Activated CD4-positive, alpha-beta memory T cell treated with anti-CD3 and anti-CD28 coated beads, Interleukin-2, amount 10 ng/mL, durations not matched to agents 7 days and 5 days (primary cell): ENCODE measurements around the gene LDLRAD1. TPM values are rescaled to one million over a fixed set of nuclear protein-coding genes. Genes with fewer than 3 reads are reported as not detected.
"Not testable (repeated sequence)": the region's sequence is repeated elsewhere in the genome, so short reads cannot be mapped to it uniquely, and the experiment has no call there.

Experiments used
- CTCF ChIA-PET: fragments of 350-600 bp; sonication (Branson Sonifier 250); formaldehyde crosslinking; loops from one replicate; lab custom pipeline; 2021; ENCODE audit warnings: antibody characterized with exemption, inconsistent platforms; lab: Charles Lee
- POLR2A ChIA-PET: fragments of 350-600 bp; sonication (Branson Sonifier 250); formaldehyde crosslinking; loops from one replicate; lab custom pipeline; 2021; ENCODE audit warnings: antibody characterized with exemption; lab: Charles Lee
- DNase-seq: peaks from one replicate; pipeline ENCODE4 v3.0.0-alpha.2; 2020
- H3K27ac Mint-ChIP-seq: one replicate; pipeline ENCODE4 v1.8.0; 2021; ENCODE audit warnings: mild to moderate bottlenecking, mixed read lengths
- H3K27me3 Mint-ChIP-seq: one replicate; pipeline ENCODE4 v1.8.0; 2021; ENCODE audit warnings: mixed read lengths
- H3K36me3 Mint-ChIP-seq: one replicate; pipeline ENCODE4 v1.8.0; 2021; ENCODE audit warnings: low read depth, mixed read lengths
- H3K4me1 Mint-ChIP-seq: one replicate; pipeline ENCODE4 v1.8.0; 2021; ENCODE audit warnings: mixed read lengths
- H3K4me3 Mint-ChIP-seq: one replicate; pipeline ENCODE4 v1.8.0; 2021; ENCODE audit warnings: mild to moderate bottlenecking, mixed read lengths
- H3K9me3 Mint-ChIP-seq: one replicate; pipeline ENCODE4 v1.8.0; 2021; ENCODE audit warnings: mixed read lengths
- total RNA-seq, 2 experiments: library from RNA; stranded (reverse); gene quantifications; one replicate each; pipeline ENCODE4 v1.2.3, GENCODE V29; 2021

Gene LDLRAD1
- total RNA-seq, 2 experiments from 2014 or later: not detected

- H3K27ac Mint-ChIP-seq: no peak overlapping the region
- H3K27me3 Mint-ChIP-seq: peaks cover 6% of the 10 kb centered on the region
- H3K9me3 Mint-ChIP-seq: no peaks in the 10 kb centered on the region
- no peaks in the 10 kb centered on the region for H3K36me3 Mint-ChIP-seq
- no peak overlapping the region for H3K4me3 Mint-ChIP-seq
- no peak for DNase-seq
- ChIA-PET CTCF (no interaction called here), POLR2A (no interaction called here)
- H3K4me1 Mint-ChIP-seq: no peaks in the 10 kb centered on the region
Measured at GRCh38 chr1:54012863-54013262, 5.1 kb downstream of the LDLRAD1 start.

- DNase-seq: no peak
- Mint-ChIP-seq H3K27me3 (peaks cover 6% of the 10 kb centered on the region), H3K36me3 (no peaks in the 10 kb centered on the region), H3K9me3 (no peaks in the 10 kb centered on the region), H3K4me1 (no peaks in the 10 kb centered on the region), H3K4me3 (no peak overlapping the region), H3K27ac (no peak overlapping the region)
- CTCF ChIA-PET: no interaction called here
- POLR2A ChIA-PET: no interaction called here
Measured at GRCh38 chr1:54012008-54012325, 6.0 kb downstream of the LDLRAD1 start.

- H3K4me3 Mint-ChIP-seq: no peak overlapping the region
Measured at GRCh38 chr1:54011316-54012007, 6.5 kb downstream of the LDLRAD1 start.

GRCh38 chr1:54010415-54011117 lies 7.4 kb downstream of the LDLRAD1 start:
- ChIA-PET POLR2A (no interaction called here), CTCF (no interaction called here)
- Mint-ChIP-seq H3K4me3 (no peak overlapping the region), H3K36me3 (no peaks in the 10 kb centered on the region), H3K27ac (no peak overlapping the region), H3K27me3 (peaks cover 6% of the 10 kb centered on the region), H3K9me3 (no peaks in the 10 kb centered on the region), H3K4me1 (no peaks in the 10 kb centered on the region)
- no peak for DNase-seq

More at GRCh38 chr1:54011316-54012007, 6.5 kb downstream of the LDLRAD1 start:
- no peaks in the 10 kb centered on the region for H3K36me3 Mint-ChIP-seq
- ChIA-PET CTCF (no interaction called here), POLR2A (no interaction called here)
- DNase-seq: no peak
- H3K27me3 Mint-ChIP-seq: peaks cover 6% of the 10 kb centered on the region
- H3K9me3 Mint-ChIP-seq: no peaks in the 10 kb centered on the region
- no peaks in the 10 kb centered on the region for H3K4me1 Mint-ChIP-seq
- H3K27ac Mint-ChIP-seq: no peak overlapping the region

GRCh38 chr1:54009406-54009805 lies 8.6 kb downstream of the LDLRAD1 start:
- H3K36me3 Mint-ChIP-seq: no peaks in the 10 kb centered on the region
- H3K27ac Mint-ChIP-seq: no peak overlapping the region
- no peaks in the 10 kb centered on the region for H3K9me3 Mint-ChIP-seq
- no peak for DNase-seq
- ChIA-PET POLR2A (no interaction called here), CTCF (no interaction called here)
- no peaks in the 10 kb centered on the region for H3K4me1 Mint-ChIP-seq
- peaks cover 6% of the 10 kb centered on the region for H3K27me3 Mint-ChIP-seq
- no peak overlapping the region for H3K4me3 Mint-ChIP-seq

GRCh38 chr1:54008876-54009275 lies 9.1 kb downstream of the LDLRAD1 start:
- POLR2A ChIA-PET: no interaction called here
- H3K4me3 Mint-ChIP-seq: no peak overlapping the region
- H3K36me3 Mint-ChIP-seq: no peaks in the 10 kb centered on the region
- no peaks in the 10 kb centered on the region for H3K9me3 Mint-ChIP-seq
- CTCF ChIA-PET: no interaction called here
- DNase-seq: no peak
- H3K27me3 Mint-ChIP-seq: peaks cover 6% of the 10 kb centered on the region
- H3K4me1 Mint-ChIP-seq: no peaks in the 10 kb centered on the region
- H3K27ac Mint-ChIP-seq: no peak overlapping the region

- no peak overlapping the region for H3K4me3 Mint-ChIP-seq
- ChIA-PET POLR2A (no interaction called here), CTCF (interaction anchor here (0.5 kb wide), 1 partner anchor 48 kb away, joined by 7 read pairs; no protein-coding TSS in a partner anchor)
- no peaks in the 10 kb centered on the region for H3K9me3 Mint-ChIP-seq
- H3K27me3 Mint-ChIP-seq: peaks cover 6% of the 10 kb centered on the region
- DNase-seq: no peak
- H3K27ac Mint-ChIP-seq: no peak overlapping the region
- no peaks in the 10 kb centered on the region for H3K4me1 Mint-ChIP-seq
- no peaks in the 10 kb centered on the region for H3K36me3 Mint-ChIP-seq
Measured at GRCh38 chr1:54007613-54008012, 10.4 kb downstream of the LDLRAD1 start.

- no peaks in the 10 kb centered on the region for H3K9me3 Mint-ChIP-seq
- H3K4me1 Mint-ChIP-seq: no peaks in the 10 kb centered on the region
- no peak overlapping the region for H3K4me3 Mint-ChIP-seq
- peaks cover 6% of the 10 kb centered on the region for H3K27me3 Mint-ChIP-seq
- no peak for DNase-seq
- H3K27ac Mint-ChIP-seq: no peak overlapping the region
- H3K36me3 Mint-ChIP-seq: no peaks in the 10 kb centered on the region
- CTCF ChIA-PET: no interaction called here
- POLR2A ChIA-PET: no interaction called here
Measured at GRCh38 chr1:54006508-54006907, 11.5 kb downstream of the LDLRAD1 start.

- Mint-ChIP-seq H3K27ac (no peak overlapping the region), H3K4me3 (no peak overlapping the region), H3K4me1 (no peaks in the 10 kb centered on the region), H3K9me3 (no peaks in the 10 kb centered on the region), H3K36me3 (no peaks in the 10 kb centered on the region), H3K27me3 (peaks cover 4% of the 10 kb centered on the region)
- DNase-seq: no peak
- POLR2A ChIA-PET: no interaction called here
- CTCF ChIA-PET: no interaction called here
Measured at GRCh38 chr1:54004481-54005049, 13.4 kb downstream of the LDLRAD1 start.

- H3K4me3 Mint-ChIP-seq, H3K27me3 Mint-ChIP-seq, H3K36me3 Mint-ChIP-seq, H3K9me3 Mint-ChIP-seq, DNase-seq, POLR2A ChIA-PET, H3K27ac Mint-ChIP-seq, CTCF ChIA-PET, H3K4me1 Mint-ChIP-seq: not testable (repeated sequence)
Measured at GRCh38 chr1:54003750-54004480, 14.1 kb downstream of the LDLRAD1 start.

GRCh38 chr1:54003249-54003646 lies 14.7 kb downstream of the LDLRAD1 start:
- Mint-ChIP-seq H3K9me3 (no peaks in the 10 kb centered on the region), H3K4me1 (no peaks in the 10 kb centered on the region), H3K4me3 (no peak overlapping the region), H3K36me3 (no peaks in the 10 kb centered on the region), H3K27ac (no peak overlapping the region), H3K27me3 (peaks cover 2% of the 10 kb centered on the region)
- ChIA-PET POLR2A (no interaction called here), CTCF (no interaction called here)
- DNase-seq: no peak

- H3K4me3 Mint-ChIP-seq: no peak overlapping the region
- no peak for DNase-seq
- POLR2A ChIA-PET: no interaction called here
- no peaks in the 10 kb centered on the region for H3K36me3 Mint-ChIP-seq
- H3K9me3 Mint-ChIP-seq: no peaks in the 10 kb centered on the region
- CTCF ChIA-PET: interaction anchor here (1.5 kb wide), 1 partner anchor 11 kb away, joined by 3 read pairs; no protein-coding TSS in a partner anchor
- no peak overlapping the region for H3K27ac Mint-ChIP-seq
- H3K27me3 Mint-ChIP-seq: peaks cover 2% of the 10 kb centered on the region
- no peaks in the 10 kb centered on the region for H3K4me1 Mint-ChIP-seq
Measured at GRCh38 chr1:54002544-54003248, 15.3 kb downstream of the LDLRAD1 start.

- H3K36me3 Mint-ChIP-seq: no peaks in the 10 kb centered on the region
- H3K27me3 Mint-ChIP-seq: peaks cover 2% of the 10 kb centered on the region
- no peak for DNase-seq
- H3K4me1 Mint-ChIP-seq: no peaks in the 10 kb centered on the region
- ChIA-PET POLR2A (no interaction called here), CTCF (interaction anchor here (1.5 kb wide), 1 partner anchor 10 kb away, joined by 3 read pairs; no protein-coding TSS in a partner anchor)
- no peak overlapping the region for H3K4me3 Mint-ChIP-seq
- no peak overlapping the region for H3K27ac Mint-ChIP-seq
- no peaks in the 10 kb centered on the region for H3K9me3 Mint-ChIP-seq
Measured at GRCh38 chr1:54001591-54001990, 16.4 kb downstream of the LDLRAD1 start.
